Right renal pelvis (tissue), 4 donors: Measurements from ENCODE around the gene TMEM97. TPM values are rescaled to one million over a fixed set of nuclear protein-coding genes. Genes with fewer than 3 reads are reported as not detected.

Source experiments
- DNase-seq, 4 donors: peaks; one replicate each; pipeline ENCODE4 v3.0.0-alpha.2; 2013; ENCODE audit warnings: low read depth in 4 of 4, low spot score in 3 of 4, missing footprints in 1 of 4
- polyA plus RNA-seq, 4 donors: library from polyadenylated mRNA; unstranded; fragments of 120-200 nt; gene quantifications; one replicate each; pipeline ENCODE4 v1.2.1, GENCODE V29; 2013; ENCODE audit not compliant: insufficient read length in 4 of 4

Gene TMEM97
- polyA plus RNA-seq, 4 donors = 54.0 to 63.6 (median 55.6) TPM

GRCh38 chr17:28363776-28364650, 45.0 kb downstream of the TMEM97 start:
- DNase-seq = no peak

- DNase-seq = no peak
Measured at GRCh38 chr17:28364665-28365363, 45.8 kb downstream of the TMEM97 start, which contains the start of gene SEBOX. TSS of gene SEBOX (minus strand) at chr17:28365199. CDS start at chr17:28365151, 48 bp downstream.

GRCh38 chr17:28365487-28365886, 46.5 kb downstream of the TMEM97 start:
- no peak for DNase-seq

GRCh38 chr17:28366605-28367004, 47.6 kb downstream of the TMEM97 start:
- DNase-seq = no peak

GRCh38 chr17:28367641-28368305, 48.8 kb downstream of the TMEM97 start:
- no peak for DNase-seq

- DNase-seq = no peak
Measured at GRCh38 chr17:28368306-28368831, 49.4 kb downstream of the TMEM97 start.

GRCh38 chr17:28368915-28369683, 50.1 kb downstream of the TMEM97 start:
- DNase-seq = no peak

DNA sequence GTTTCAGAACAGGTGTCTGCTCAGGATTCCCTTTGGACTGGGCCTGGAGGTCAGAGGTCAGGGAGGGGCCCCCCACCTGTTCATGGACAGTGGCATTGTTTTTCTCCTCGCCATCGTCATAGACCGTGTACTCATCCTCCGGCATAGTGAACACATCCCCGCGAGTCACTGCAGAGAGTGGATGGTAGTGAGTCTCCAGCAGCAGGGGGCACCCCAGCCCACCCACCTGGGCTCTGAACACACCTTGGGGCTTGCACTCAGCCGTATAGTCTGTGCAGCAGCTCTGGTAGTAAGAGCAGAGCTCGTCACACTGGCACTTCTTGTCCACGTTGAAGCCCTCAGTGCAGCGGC, 50.7 kb downstream of the TMEM97 start:
- no peak for DNase-seq

- DNase-seq = no peak
Measured at GRCh38 chr17:28370035-28370743, 51.2 kb downstream of the TMEM97 start, which contains the start of gene VTN. TSS of gene VTN (minus strand) at chr17:28370307. CDS start at chr17:28370203, 104 bp downstream.

- no peak for DNase-seq
Measured at GRCh38 chr17:28370744-28371103, 51.7 kb downstream of the TMEM97 start.

DNA sequence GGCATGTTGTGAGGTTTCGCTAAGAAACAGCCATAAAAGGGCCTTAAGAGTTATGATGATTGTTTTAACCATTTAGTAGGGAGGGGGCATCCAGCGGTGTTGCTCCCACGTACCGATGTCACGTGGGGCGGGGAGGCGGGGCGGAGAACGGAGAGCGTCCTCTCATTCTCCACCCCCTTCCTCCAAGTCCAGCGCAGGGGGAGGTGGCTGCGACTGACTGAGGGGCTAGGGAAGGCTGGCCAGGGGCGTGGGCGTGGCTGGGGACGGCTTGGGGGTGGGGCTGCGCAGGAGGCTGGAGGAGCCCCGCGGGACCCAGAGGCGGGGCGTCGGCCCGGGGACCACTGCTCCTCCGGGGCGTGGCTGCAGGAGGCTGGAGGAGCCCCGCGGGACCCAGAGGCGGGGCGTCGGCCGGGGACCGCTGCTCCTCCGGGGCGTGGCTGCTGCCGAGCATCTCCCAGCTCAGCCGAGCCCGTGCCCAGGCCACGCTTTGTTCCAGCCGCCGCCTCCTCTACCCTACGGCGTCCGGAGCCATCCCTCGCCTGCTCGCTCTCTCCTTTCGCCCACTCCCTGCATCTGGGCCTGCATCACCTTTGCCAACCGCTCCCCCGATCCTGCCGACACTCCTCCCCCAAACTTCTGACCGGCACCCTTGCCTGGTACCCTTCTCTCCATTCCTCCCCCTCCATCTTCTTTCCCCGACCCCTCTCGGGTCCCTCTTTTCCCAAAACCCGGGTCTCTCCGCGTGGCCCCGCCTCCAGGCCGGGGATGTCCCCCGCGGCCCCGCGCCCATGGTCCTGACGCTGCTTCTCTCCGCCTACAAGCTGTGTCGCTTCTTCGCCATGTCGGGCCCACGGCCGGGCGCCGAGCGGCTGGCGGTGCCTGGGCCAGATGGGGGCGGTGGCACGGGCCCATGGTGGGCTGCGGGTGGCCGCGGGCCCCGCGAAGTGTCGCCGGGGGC, 52.5 kb downstream of the TMEM97 start, which contains the start of gene SARM1:
TSS of gene SARM1 (plus strand) at position 450 of the 958 bp plus-strand sequence. CDS start at position 789, 339 bp downstream.
- peak in 3 of 4 donors; percentile 81 to 85 (median 82) for DNase-seq

GRCh38 chr17:28372203-28372944, 53.4 kb downstream of the TMEM97 start:
- DNase-seq = no peak

DNA sequence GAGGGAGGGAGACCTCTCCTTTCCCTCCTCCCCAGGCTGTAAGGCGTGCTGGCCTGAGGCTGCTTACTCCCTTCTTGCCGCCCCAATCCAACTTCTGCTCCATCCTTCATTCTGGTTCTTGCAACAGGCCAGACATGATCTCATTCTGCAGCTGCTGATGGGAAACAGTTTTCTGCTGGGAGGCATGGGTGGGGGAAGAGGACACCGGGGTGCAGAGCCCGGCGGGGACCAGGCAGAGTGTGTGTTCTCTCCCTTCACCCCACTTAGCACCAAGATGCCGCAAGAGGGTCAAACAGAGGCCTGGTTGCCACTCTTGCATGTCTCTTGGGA, 53.9 kb downstream of the TMEM97 start:
- DNase-seq = no peak

Other genes starting within 250 kb of the TMEM97 start
- 10 to 100 TPM; 52.1 to 61.6 (median 54.9) TPM for gene IFT20, start 16.3 kb downstream of the TMEM97 start, polyA plus RNA-seq
- 10 to 100 TPM; 43.8 to 47.4 (median 45.3) TPM for gene TNFAIP1, start 16.6 kb downstream of the TMEM97 start, polyA plus RNA-seq
- 100 to 1,000 TPM in 2 of 4 donors, 10 to 100 TPM in 2; 99.1 to 105 (median 100) TPM for gene POLDIP2, start 38.3 kb downstream of the TMEM97 start, polyA plus RNA-seq
- gene SEBOX, start 46.0 kb downstream of the TMEM97 start, polyA plus RNA-seq = not detected
- gene VTN, start 51.1 kb downstream of the TMEM97 start, polyA plus RNA-seq = 10 to 100 TPM in 3 of 4 donors, 1 to 10 TPM in 1; 9.4 to 21.3 (median 15.2) TPM
- 10 to 100 TPM; 11.3 to 14.0 (median 12.0) TPM for gene SARM1, start 52.5 kb downstream of the TMEM97 start, polyA plus RNA-seq
- 10 to 100 TPM; 14.6 to 15.8 (median 15.1) TPM for gene SLC46A1, start 87.0 kb downstream of the TMEM97 start, polyA plus RNA-seq
- 10 to 100 TPM in 3 of 4 donors, 1 to 10 TPM in 1; 7.1 to 24.5 (median 13.3) TPM for gene SLC13A2, start 154.4 kb downstream of the TMEM97 start, polyA plus RNA-seq
- gene FOXN1, start 187.1 kb downstream of the TMEM97 start, polyA plus RNA-seq = under 1 TPM; 0.47 to 0.62 (median 0.61) TPM
- gene UNC119, start 233.4 kb downstream of the TMEM97 start, polyA plus RNA-seq = 10 to 100 TPM; 54.4 to 74.1 (median 59.7) TPM